ENCODE measurements around the gene YBX3.

Gene YBX3

DNA sequence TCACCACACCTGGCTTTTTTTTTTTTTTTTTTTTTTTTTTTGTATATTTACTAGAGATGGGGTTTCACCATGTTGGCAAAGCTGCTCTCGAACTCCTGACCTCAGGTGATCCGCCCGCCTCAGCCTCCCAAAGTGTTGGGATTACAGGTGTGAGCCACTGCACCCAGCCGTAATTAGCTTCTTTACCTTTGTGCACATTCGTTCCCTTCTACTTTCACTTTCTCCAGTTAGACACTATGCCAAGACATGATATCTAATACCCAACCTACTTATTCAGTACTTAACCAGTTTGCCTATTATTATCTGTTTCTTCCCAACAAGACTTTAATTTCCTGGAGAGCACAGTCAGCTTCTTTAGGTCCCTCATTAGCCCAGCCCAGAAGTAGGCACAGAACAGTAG is 54.6 kb downstream of the YBX3 start:
- DNase-seq: no peak

DNA sequence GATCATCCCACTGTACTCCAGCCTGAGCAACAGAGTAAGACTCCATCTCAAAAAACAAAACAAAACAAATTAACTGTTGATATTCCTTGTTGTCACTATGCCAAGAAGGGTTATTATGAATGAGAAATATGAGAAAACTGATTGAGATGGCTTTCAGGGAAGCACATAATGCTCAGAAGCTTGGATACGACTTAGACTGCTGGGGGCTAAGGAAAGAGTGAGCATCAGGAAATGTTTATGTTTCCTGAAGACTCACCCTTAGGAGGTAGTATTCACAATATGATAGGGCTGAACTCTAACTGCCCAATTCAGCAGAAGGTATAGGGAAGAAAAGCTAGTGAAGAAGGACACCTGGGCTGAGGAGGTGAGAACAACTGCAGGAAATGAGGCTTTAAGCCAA is 55.5 kb downstream of the YBX3 start:
- DNase-seq: no peak

DNA sequence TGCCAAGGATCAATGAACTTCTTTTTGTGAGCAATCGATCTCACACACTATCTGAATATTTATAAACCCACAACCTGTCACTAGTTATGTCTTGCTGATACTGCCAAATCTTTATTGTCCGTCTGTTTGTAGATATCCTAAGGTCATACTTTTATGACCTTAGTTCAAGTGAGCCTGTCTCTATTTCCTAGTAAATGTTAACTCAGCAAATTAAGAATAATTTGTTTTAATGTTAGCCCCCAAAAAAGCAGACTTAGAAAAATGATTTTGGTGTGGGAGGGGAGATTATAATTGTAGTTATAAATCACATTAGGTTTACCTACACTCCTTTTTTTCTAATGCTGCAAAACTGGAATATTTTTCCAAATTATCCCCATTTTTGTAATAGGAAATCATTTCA is 58.6 kb downstream of the YBX3 start:
- no peak for DNase-seq

DNA sequence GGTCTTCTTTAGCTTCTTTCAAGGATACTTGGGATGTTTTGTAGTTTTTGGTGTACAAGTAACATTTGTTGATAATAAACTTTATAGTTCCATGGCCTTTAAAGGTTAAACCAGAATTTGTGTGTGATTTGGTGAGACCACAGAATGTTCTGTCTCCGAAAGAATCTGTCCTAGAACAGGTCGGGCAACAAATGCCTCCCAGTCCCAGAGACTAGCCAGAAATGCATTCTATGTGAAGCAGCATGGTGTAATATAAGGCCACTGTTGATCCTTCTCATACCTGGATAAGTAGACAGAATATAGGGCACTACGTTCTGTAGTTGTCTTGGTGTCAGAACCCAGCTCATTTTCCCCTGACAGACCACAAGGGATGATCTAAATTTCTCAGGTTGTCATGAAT is 59.3 kb downstream of the YBX3 start:
- DNase-seq: no peak

DNA sequence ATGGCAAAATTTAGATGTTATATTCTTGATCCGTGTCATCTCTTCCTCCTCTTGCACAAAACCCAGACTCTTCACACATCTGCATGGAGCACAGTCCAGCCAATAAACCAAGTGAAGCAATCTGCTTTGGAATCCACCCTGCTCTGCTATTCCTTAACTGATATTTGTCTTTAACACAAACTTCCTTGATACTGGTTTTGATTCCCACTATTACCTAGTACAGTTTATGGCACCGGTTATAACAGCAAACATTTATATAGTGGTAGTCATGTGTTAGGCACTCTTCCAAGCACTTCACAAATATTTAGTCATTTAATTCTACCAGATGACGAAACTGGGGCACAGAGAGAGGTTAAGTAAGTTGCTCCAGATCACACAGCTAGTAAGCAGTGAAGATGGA is 61.8 kb downstream of the YBX3 start:
- no peak for DNase-seq

DNA sequence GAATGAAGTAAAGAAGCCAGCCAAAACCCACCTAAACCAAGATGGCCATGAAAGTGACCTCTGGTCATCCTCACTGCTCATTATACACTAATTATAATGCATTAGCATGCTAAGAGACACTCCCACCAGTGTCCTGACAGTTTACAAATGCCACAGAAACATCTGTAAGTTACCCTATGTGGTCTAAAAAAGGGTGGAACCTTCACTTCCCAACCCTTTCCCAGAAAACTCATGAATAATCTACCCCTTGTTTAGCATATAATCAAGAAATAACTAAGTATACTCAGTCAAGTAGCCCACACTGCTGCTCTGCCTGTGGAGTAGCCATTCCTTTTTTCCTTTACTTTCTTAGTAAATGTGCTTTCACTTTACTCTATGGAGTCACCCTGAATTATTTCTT is 69.1 kb downstream of the YBX3 start:
- no peak for DNase-seq

DNA sequence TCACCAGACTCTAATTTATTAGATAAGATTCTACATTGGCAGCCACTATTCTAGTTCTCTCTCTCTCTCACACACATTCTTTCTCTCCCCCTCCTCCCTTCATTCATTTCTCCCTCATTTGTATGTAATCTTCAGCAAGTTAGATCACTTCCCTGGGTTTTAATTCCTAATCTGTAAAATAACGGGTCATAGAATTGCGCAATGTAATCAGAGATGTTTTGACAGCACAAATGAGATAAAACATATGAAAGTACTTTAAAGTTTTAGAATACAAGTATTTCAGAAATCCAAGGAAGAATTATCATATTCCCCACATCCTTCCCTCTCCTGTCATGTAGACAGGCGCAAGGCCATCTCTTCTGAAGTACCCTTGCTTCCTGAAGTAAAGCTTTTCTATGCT is 70.9 kb downstream of the YBX3 start:
- DNase-seq: no peak
